GM18907 (cell line): Measurements from ENCODE around the gene MAP4.

ENCODE experiments used
- ATAC-seq: cut with Tn5 transposase; IDR thresholded peaks from one replicate; pipeline ENCODE4 v1.9.1; 2021; ENCODE audit warnings: mild to moderate bottlenecking, moderate library complexity; ENCODE audit not compliant: unreplicated experiment

MAP4 gene

GRCh38 chr3:47870702-47871260, 145.4 kb downstream of the MAP4 start:
- no peak for ATAC-seq

DNA sequence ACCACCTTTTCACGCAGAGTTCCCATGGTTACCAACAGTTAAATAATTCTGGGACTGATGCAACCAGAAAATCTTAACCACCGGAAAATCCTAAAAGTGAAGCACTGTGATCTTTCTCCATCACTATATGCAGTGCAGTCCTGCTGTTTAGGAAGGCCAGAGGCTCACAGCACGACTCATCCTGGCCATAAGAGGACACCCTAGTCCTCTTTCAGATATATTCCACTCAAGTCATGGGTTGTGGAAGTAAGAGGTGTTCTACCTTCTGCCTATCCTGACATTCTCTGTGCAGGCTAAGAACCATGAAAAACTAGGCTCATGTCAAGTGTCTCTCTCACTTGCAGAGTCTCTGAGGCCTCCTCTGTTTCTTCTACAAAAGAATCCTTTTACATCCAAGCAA, 146.1 kb downstream of the MAP4 start:
- no peak for ATAC-seq

DNA sequence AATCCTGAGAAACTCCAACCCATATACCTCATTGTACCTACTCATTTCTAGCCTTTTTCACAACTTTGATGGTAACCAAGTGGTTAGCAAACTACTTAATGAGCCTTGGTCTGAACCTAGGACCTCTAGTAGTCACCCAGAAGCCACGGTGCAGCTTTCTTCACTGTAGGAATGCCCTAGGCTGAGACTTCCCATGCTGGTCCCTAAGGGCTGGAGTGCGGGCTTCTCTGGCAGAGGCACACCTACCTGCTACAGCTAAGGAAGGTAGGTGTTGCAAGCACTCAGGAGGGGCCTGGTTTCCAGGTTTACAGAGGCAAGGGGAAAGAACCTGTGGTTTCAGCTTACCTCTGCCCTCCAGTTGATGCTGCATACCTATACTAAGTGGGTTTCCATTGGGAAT, 147.9 kb downstream of the MAP4 start:
- no peak for ATAC-seq

- ATAC-seq: no peak
Observed at GRCh38 chr3:47867451-47868044, 148.7 kb downstream of the MAP4 start.

- ATAC-seq: no peak
Observed at GRCh38 chr3:47865192-47865591, 151.0 kb downstream of the MAP4 start.

DNA sequence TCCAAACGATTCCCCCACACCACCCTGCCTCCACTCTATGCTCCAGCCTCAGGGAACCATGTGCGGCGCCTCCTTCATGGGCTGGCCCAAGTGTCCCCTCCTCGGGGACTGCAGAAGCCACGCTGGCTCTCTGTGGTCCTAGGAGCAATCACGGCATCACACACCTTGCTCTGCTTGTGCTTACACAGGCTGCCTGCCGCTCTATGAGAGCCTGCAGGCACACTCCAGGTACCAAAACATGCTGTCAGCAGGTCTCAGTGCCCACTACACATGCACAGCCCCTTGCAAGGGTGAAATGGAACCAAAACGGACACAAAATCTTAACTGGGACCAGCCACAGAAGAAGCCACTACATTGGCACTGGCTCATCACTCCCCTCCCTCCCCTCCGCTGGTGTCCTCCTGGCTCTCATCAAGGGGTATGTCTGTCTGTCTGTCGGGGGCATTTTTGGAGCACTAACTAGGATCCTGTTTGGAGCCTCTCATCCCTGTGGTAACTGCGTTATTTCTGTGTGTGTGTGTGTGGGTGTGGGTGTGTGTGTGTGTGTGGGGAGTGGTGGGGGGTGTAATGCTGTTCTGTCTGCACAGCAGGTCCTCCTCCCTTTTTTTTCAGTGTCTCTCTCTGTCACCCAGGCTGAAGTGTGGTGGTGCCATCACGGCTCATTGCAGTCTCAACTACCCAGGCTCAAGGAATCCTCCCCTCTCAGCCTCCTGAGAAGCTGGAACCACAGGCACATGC, 152.7 kb downstream of the MAP4 start:
- no peak for ATAC-seq

DNA sequence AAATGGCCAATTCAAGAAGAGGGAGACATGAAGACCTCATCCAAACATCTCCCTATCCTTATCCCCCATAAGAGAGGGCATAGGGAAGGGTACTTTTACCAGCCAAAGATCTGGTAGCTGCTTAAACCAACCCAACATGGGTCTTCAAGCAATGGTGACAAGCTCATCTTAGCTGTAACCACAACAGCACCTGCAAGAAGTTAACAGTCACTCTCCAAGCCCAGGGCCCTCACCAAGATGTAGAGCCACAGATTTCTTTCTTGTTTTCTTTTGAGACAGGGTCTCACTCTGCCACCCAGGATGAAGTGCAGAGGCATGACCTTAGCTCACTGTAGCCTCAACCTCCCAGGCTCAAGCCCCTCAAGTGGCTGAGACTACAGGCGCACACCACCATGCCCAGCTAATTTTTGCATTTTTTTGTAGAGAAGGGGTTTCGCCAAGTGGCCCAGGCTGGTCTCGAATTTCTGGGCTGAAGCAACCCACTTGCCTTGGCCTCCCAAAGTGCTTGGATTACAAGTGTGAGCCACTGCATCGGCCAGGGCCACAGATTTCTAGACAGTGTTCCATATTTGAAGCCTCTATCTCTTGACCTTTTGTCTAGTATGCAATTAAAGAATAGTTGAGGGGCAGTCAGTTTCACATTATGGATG, 156.1 kb downstream of the MAP4 start:
- no peak for ATAC-seq

GRCh38 chr3:47857151-47857550, 159.1 kb downstream of the MAP4 start:
- ATAC-seq: no peak

GRCh38 chr3:47856669-47857068, 159.5 kb downstream of the MAP4 start:
- ATAC-seq: no peak

DNA sequence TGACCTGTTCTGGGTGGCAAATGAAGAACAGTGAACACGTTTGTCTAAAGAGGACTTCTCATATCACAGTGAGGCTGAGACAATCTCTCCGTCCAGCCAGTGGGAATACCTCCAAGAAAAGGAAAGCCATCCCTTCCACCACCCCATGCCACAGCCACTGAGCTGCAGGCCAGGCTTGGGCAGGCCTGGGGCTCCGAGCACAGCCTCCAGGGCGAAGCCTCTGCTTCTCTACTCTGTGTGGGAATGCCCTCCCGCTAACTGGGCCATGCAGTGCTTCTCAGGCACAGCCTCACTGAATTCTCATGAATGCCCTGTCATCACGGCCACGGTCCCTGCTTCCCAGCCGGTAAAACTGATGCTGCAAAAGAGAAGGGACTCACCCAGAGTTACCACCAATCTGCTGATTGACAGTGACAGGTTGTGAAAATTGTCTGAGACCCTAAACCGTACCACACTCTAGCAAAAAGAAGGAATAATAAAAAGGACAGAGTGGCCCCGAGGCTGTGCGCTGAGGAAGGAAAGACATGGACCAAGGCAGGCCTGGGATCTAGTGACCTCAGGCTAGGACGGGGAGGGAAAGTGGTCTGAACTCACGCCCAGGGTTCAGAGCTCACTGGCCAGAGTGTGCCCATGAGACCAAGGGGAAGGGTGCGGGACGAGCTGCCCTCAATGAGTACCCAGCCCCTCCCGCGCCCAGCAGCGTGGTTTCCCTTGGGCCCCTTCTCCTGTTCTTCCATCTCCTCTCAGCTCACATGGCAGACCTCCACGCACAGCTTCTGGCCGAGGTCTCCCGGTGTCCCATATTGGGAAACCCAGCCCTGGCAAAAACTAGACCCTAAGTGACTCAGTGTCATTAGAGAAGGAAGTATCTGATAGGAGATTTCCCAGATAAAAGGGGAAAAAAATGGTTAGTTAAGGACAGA, 160.5 kb downstream of the MAP4 start:
- no peak for ATAC-seq

DNA sequence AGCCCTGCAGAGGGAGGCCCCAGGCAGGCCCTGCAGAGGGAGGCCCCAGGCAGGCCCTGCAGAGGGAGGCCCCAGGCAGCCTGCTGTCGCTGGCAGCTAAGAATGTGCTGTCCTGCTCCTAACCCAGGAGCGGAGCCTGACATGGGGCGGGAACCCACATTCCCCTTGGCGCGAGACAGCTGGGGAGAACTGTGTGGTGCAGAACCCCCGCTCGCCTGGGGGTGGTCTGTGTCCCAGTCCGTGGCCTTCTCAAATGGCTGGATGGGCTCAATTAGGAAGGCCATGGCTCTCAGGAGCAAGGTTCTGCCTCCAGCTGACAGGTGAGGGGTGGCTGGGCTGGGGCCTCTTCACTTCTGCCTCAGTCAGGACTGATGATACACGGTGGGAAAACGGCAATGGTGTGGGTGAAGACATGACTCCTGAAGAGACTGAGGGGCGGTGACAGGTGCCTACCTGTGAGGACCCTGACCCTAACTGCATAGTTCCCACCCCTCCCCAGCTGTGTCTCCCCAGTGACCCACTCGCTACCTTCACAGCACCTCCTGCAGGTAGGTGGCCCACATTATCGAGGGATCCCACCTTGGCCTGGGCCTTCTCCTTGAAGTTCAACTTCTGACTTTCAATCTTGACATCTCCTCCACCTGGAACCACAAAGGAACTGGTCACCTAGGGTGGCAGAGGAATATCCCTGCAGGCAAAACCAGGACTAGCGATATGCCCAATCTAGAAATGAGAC, 161.3 kb downstream of the MAP4 start:
- ATAC-seq: no peak

DNA sequence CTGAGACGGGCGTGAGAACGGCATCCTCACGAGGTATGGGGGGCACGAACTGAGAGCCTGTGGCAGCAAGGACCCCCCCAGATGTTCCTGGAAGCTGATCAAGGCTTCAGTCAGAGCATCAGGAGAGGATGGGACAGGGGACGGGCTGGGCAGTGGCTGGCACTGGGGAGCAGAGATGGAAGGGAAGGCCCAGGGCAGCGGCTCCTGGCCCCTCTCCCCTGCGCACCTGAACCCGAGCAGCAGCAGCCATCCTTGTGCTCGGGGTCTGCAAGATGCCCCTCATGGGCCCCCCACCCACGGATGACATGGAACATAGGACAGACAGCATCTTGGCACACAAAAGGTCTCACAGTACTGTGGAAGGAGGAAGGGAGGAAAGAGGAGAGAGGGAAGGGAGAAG, 161.9 kb downstream of the MAP4 start:
- no peak for ATAC-seq

DNA sequence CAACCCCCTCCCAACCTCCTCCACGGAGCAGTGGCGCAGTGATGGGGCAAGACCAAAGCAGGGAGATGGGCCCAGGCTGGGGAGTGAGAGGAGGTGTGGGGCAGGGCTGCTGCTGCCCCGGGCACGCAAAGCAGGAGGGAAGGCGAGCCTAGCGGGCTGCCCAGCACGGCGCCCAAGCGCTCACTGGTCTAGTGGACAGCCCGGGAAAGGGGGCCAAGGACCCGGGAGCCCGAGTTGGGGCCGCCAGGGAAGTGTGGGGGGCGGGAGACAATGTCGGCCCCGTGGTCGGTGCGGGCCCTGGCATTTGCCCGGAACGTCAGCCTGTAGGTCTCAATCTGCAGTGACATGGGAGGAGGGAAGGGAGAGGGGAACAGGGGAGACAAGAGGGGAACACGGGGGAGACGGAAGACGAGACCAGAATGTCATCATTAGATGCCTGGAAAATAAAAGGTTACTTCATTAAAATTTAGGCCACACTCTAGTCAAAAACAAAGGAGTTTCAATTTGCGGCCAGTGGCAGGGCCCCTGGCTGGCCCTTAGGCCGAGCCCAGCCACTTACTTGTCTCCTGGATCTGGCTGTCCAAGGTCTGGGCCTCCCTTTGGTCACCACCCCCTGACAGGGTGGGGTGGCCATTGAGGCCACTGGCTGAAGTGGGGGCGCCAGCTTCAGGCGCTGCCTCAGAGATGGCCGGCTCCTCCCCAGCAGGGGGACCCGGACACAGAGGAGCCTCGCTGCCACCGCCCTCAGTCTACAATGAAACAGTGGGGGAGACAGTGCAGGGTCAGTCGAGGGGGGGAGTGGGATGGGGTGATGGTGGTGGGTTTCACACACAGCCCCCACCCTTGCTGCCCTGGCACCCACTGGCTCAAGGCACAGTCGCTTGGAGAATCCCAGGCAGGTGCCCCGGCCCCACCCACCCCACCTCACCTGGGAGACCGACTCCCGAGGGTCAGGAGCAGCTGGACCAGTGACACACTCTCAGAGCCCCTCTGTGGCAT, 163.3 kb downstream of the MAP4 start:
- no peak for ATAC-seq

GRCh38 chr3:47851888-47852603, 164.2 kb downstream of the MAP4 start:
- no peak for ATAC-seq

DNA sequence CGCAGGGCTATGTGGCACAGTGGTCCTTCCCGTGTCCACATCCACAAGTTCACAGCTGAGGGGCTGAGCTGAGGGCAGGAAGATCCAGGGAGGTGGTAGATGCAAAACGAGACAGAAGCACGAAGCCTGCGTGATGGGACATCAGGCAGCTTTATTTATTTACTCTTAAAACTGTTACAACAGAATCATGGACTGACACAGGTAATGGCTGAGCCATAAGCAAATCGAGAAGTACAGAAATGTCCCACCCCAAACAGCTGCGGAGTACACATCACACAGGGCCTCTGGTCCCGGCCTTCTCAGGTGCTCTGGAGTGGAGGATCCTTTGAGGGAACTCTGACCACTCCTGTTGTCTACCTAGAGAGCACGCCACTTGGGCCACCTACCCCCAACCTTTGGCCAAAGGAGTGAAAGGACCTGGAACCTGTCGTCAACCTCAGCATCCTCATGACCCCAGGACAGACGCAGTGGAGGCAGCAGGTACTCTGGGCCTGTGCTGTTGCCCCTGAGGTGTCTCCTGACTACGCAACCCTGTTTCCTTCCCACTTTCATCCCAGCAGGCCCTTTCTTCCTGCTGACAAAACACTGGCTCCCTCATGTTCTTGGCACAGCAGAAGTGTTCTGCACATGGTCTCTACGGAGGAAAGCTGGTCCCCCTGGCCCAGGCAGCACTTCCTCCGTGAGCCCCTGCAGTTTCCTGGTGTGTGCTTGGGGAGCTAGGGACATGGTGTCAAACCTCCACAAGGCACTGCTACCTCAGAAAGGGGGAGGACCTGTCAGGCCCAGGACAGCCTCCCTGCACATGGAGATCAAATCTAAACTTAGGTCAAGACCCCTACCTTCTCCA, 165.4 kb downstream of the MAP4 start:
- ATAC-seq: no peak

GRCh38 chr3:47849699-47850563, 166.3 kb downstream of the MAP4 start:
- ATAC-seq: no peak
